ENCODE measurements around the gene CCDC27.
"Not testable (repeated sequence)": the region's sequence is repeated elsewhere in the genome, so short reads cannot be mapped to it uniquely, and the experiment has no call there.

CCDC27 gene

GRCh38 chr1:3796215-3797061 is 44.2 kb downstream of the CCDC27 start, which contains the start of gene LRRC47:
Gene LRRC47, minus strand, starts transcription at chr1:3796498. Its CDS starts 22 bp downstream, at chr1:3796476.
- ATAC-seq: peak; percentile 100

GRCh38 chr1:3799976-3800685 is 47.9 kb downstream of the CCDC27 start:
- ATAC-seq: no peak

GRCh38 chr1:3800795-3801194 is 48.5 kb downstream of the CCDC27 start:
- not testable (repeated sequence) for ATAC-seq

- no peak for ATAC-seq
These were observed 51.8 kb downstream of the CCDC27 start for GRCh38 chr1:3803905-3804626.

GRCh38 chr1:3804627-3804944 is 52.3 kb downstream of the CCDC27 start:
- not testable (repeated sequence) for ATAC-seq

- ATAC-seq: no peak
These were observed 52.8 kb downstream of the CCDC27 start for GRCh38 chr1:3805038-3805437.

GRCh38 chr1:3807769-3808168 is 55.5 kb downstream of the CCDC27 start:
- no peak for ATAC-seq

- ATAC-seq: no peak
These were observed 57.4 kb downstream of the CCDC27 start for GRCh38 chr1:3809680-3810079.

GRCh38 chr1:3810149-3810761 is 58.0 kb downstream of the CCDC27 start:
- ATAC-seq: not testable (repeated sequence)

- ATAC-seq: no peak
These were observed 59.3 kb downstream of the CCDC27 start for GRCh38 chr1:3811595-3811911.

GRCh38 chr1:3814065-3814464 is 61.8 kb downstream of the CCDC27 start:
- ATAC-seq: no peak

- ATAC-seq: no peak
These were observed 62.7 kb downstream of the CCDC27 start for GRCh38 chr1:3814771-3815561.

- no peak for ATAC-seq
These were observed 64.3 kb downstream of the CCDC27 start for GRCh38 chr1:3816331-3817137.

- ATAC-seq: no peak
These were observed 65.0 kb downstream of the CCDC27 start for GRCh38 chr1:3817138-3817740.

- no peak for ATAC-seq
These were observed 65.8 kb downstream of the CCDC27 start for GRCh38 chr1:3817821-3818597.

- no peak for ATAC-seq
These were observed 67.5 kb downstream of the CCDC27 start for GRCh38 chr1:3819771-3820200.

GRCh38 chr1:3820316-3820715 is 68.1 kb downstream of the CCDC27 start:
- no peak for ATAC-seq

GRCh38 chr1:3821004-3821403 is 68.8 kb downstream of the CCDC27 start:
- no peak for ATAC-seq
